GM06990 (cell line): ENCODE data around the gene RNF125.
A peak's percentile ranks its signal among the peaks of the same experiment; 100 is the strongest.

ENCODE experiments used
- DNase-seq: peaks from one replicate; pipeline ENCODE4 v3.0.0-alpha.2; 2011; ENCODE audit not compliant: insufficient read length; ENCODE audit errors: extremely low read depth
- H3K27me3 ChIP-seq: replicated peaks from 2 replicates; pipeline ENCODE4 v1.6.0; 2011; ENCODE audit warnings: low read length; ENCODE audit not compliant: control insufficient read depth, insufficient read depth
- H3K36me3 ChIP-seq: 2 replicates; pipeline ENCODE4 v1.5.1; 2011; ENCODE audit warnings: low read length; ENCODE audit not compliant: control insufficient read depth, insufficient read depth
- H3K4me3 ChIP-seq: replicated peaks from 2 replicates; pipeline ENCODE4 v1.5.1; 2011; ENCODE audit warnings: low read depth, mild to moderate bottlenecking, control low read depth, low read length
- CTCF ChIP-seq: IDR thresholded peaks from 2 replicates; pipeline ENCODE4 v1.5.1; 2011; ENCODE audit warnings: low read length, control low read depth, mild to moderate bottlenecking, inconsistent platforms; ENCODE audit not compliant: insufficient read depth, poor library complexity, severe bottlenecking

RNF125 gene

DNA sequence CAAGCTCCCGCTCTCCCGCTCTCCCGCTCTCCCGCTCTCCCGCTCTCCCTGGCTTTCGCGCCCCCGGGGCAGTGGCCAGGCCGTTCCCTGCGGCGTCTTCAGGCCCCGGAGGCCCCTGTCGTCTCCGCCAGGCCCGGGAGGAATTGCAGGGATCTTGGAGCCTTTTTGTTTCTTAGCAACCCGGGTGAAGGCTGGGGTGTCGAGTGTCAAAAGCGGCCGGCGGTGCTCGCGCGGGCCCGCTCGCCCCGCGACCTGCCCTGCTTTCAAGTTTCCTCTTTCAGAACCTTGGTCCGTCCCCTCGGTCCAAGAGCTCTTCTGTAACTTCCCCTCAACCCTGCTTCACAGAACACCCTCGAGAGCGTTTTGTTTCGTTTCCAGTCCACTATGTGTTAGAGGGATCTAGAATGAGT is 74.5 kb downstream of the RNF125 start:
- DNase-seq, result peak; percentile 81
- no peak for TF ChIP-seq CTCF
- H3K27me3 ChIP-seq, result no peaks in the 10 kb centered on the region
- H3K36me3 ChIP-seq, result peaks cover 2% of the 10 kb centered on the region
- H3K4me3 ChIP-seq, result peak overlapping the region; percentile 87

DNA sequence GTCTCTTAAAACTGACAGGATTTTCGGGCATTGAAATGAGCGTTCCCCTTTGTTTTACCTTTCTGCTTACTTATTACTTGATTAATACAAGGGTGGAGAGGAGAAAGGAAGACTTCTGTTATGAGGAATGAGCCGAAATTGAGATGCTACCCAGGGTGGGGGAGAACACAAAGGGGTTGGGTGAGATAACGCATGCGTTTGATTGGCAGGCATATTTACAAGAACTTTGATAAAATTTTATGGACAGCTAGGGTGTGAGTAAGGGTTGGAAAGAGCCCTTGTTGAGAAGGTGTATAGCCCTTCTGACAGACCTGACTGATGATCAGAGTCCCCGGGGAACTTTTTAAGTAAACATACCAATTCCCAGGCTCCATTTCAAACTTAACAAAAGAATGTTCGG is 74.9 kb downstream of the RNF125 start:
- H3K27me3 ChIP-seq, result no peaks in the 10 kb centered on the region
- TF ChIP-seq CTCF, result no peak
- H3K36me3 ChIP-seq, result peaks cover 2% of the 10 kb centered on the region
- no peak for DNase-seq
- peak overlapping the region; percentile 87 for H3K4me3 ChIP-seq

GRCh38 chr18:32095192-32095899 is 76.7 kb downstream of the RNF125 start:
- Histone ChIP-seq H3K4me3 (no peak overlapping the region), H3K27me3 (no peaks in the 10 kb centered on the region), H3K36me3 (peaks cover 2% of the 10 kb centered on the region)
- no peak for DNase-seq
- TF ChIP-seq CTCF, result no peak

DNA sequence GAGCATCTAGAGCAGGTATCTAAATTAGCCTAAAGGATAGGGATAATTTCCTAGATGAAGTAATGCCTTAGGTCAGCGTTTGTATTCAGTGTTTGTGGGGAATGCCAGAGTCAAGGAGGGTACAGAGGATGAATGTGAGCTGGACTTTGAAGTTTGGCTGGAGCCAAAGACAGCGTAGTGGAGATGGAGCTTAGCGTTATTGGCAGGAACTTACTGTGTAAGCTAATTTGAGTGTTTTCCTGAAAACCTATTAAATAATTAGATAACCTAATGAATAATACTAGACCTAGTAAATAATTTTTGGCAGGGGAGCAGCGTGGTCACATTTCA is 77.2 kb downstream of the RNF125 start:
- peaks cover 2% of the 10 kb centered on the region for H3K36me3 ChIP-seq
- TF ChIP-seq CTCF, result no peak
- no peak for DNase-seq
- no peaks in the 10 kb centered on the region for H3K27me3 ChIP-seq
- H3K4me3 ChIP-seq, result no peak overlapping the region

- no peak for TF ChIP-seq CTCF
- no peak for DNase-seq
- H3K36me3 ChIP-seq, result peaks cover 2% of the 10 kb centered on the region
These were observed 78.3 kb downstream of the RNF125 start for GRCh38 chr18:32096946-32097345.

DNA sequence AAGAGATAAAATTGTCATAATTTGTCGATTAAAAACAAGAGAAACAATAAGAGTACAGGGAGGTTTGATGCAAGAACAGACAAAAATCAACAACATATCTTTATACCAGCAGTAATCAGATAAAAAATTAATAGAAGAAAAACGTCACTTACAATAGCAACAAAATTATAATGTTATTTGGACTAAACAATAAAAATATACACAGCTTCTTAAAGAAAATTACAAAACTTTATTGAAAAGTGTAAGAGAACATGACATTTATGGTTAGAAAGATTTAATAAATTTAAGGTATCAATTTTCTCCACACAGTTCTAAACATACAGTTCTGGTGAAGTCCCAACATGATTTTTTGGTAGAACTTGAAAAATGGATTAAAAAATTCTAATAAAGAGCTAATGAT is 85.9 kb downstream of the RNF125 start:
- TF ChIP-seq CTCF, result no peak
- Histone ChIP-seq H3K27me3 (no peaks in the 10 kb centered on the region), H3K4me3 (no peak overlapping the region), H3K36me3 (no peaks in the 10 kb centered on the region; the same call in none of the 2 replicates)
- no peak for DNase-seq

More at GRCh38 chr18:32096946-32097345, 78.3 kb downstream of the RNF125 start:
- Histone ChIP-seq H3K27me3 (no peaks in the 10 kb centered on the region), H3K4me3 (no peak overlapping the region)
